CD4-positive, alpha-beta T cell (primary cell): ENCODE measurements around the gene CACNA1E. TPM values are rescaled to one million over a fixed set of nuclear protein-coding genes. Genes with fewer than 3 reads are reported as not detected.

ENCODE experiments used
- ATAC-seq: fragments of 200-7000 bp; cut with Tn5 transposase; one replicate; pipeline ENCODE4 v1.10.0; 2022; ENCODE audit warnings: mild to moderate bottlenecking; ENCODE audit not compliant: poor library complexity
- CTCF ChIA-PET: fragments of 350-600 bp; sonication (Branson Sonifier 250); formaldehyde crosslinking; loops from one replicate; lab custom pipeline; 2021; ENCODE audit warnings: antibody characterized with exemption, inconsistent platforms; lab: Charles Lee
- POLR2A ChIA-PET: fragments of 350-600 bp; sonication (Branson Sonifier 250); formaldehyde crosslinking; loops from one replicate; lab custom pipeline; 2021; ENCODE audit warnings: antibody characterized with exemption, inconsistent platforms; lab: Charles Lee
- DNase-seq, 14 experiments: peaks; one replicate each; pipeline ENCODE4 v3.0.0-alpha.2; 2013 to 2020; ENCODE audit warnings: mixed read lengths in 2 of 14
- H3K27ac ChIP-seq, 2 donors: one replicate each; pipeline versions ENCODE4 v1.5.1 to v1.7.0; 2013; ENCODE audit warnings: low read length in 2 of 2, low read depth in 1 of 2, mild to moderate bottlenecking in 1 of 2
- H3K27me3 ChIP-seq, 2 experiments: 1 replicate in 1 of 2; 2 replicates in 1 of 2; pipeline versions ENCODE4 v1.6.1 to v1.7.0; 2013; ENCODE audit warnings: low read length in 2 of 2, control low read depth in 1 of 2, mild to moderate bottlenecking in 1 of 2, moderate library complexity in 1 of 2; ENCODE audit not compliant: insufficient read depth in 2 of 2, control insufficient read depth in 1 of 2
- H3K36me3 ChIP-seq: one replicate; pipeline ENCODE4 v1.6.1; 2013; ENCODE audit warnings: low read length, control low read depth; ENCODE audit not compliant: insufficient read depth
- H3K4me1 ChIP-seq: one replicate; pipeline ENCODE4 v1.6.1; 2013; ENCODE audit warnings: low read length, control low read depth; ENCODE audit not compliant: insufficient read depth
- H3K4me3 ChIP-seq: one replicate; pipeline ENCODE4 v1.5.1; 2013; ENCODE audit warnings: mild to moderate bottlenecking, low read length, moderate library complexity
- H3K9me3 ChIP-seq, 2 experiments: 1 replicate in 1 of 2; 2 replicates in 1 of 2; pipeline versions ENCODE4 v1.6.1 to v1.7.0; 2013; ENCODE audit warnings: low read length in 2 of 2, mild to moderate bottlenecking in 2 of 2, control low read depth in 1 of 2, moderate library complexity in 1 of 2; ENCODE audit not compliant: control insufficient read depth in 1 of 2, insufficient read depth in 1 of 2
- H3K27ac Mint-ChIP-seq: one replicate; pipeline ENCODE4 v1.8.0; 2020; ENCODE audit warnings: mixed read lengths
- H3K27me3 Mint-ChIP-seq: one replicate; pipeline ENCODE4 v1.8.0; 2021; ENCODE audit warnings: mixed read lengths
- H3K36me3 Mint-ChIP-seq: one replicate; pipeline ENCODE4 v1.8.0; 2021; ENCODE audit warnings: low read depth, mixed read lengths
- H3K4me1 Mint-ChIP-seq: one replicate; pipeline ENCODE4 v1.8.0; 2021; ENCODE audit warnings: low read depth, mixed read lengths
- H3K4me3 Mint-ChIP-seq: one replicate; pipeline ENCODE4 v1.8.0; 2020; ENCODE audit warnings: mild to moderate bottlenecking, mixed read lengths
- H3K9me3 Mint-ChIP-seq: one replicate; pipeline ENCODE4 v1.8.0; 2020; ENCODE audit warnings: mixed read lengths
- intact Hi-C, 2 experiments: fragments of 100-400 bp; cut with DNase I in 1 of 2; cut with micrococcal nuclease in 1 of 2; formaldehyde crosslinking; loops; one replicate each; pipeline versions ENCODE4 v1.15.1 to v1.9.0; 2023 to 2025; cut with DNase I, micrococcal nuclease
- total RNA-seq, 174 experiments: library from RNA in 2 of 174; stranded (reverse) in 2 of 174; gene quantifications; one replicate each; pipeline ENCODE4 v1.2.3 and lab custom pipeline; 2021 to 2026
- TF ChIP-seq, protein P1 (sequence below): fragments of 200-600 bp; IDR thresholded peaks from one replicate; pipeline ENCODE4 v1.8.0; 2022; ENCODE audit warnings: antibody characterized with exemption, mild to moderate bottlenecking

Gene CACNA1E
- total RNA-seq, 2 experiments from 2014 or later, result not detected

DNA sequence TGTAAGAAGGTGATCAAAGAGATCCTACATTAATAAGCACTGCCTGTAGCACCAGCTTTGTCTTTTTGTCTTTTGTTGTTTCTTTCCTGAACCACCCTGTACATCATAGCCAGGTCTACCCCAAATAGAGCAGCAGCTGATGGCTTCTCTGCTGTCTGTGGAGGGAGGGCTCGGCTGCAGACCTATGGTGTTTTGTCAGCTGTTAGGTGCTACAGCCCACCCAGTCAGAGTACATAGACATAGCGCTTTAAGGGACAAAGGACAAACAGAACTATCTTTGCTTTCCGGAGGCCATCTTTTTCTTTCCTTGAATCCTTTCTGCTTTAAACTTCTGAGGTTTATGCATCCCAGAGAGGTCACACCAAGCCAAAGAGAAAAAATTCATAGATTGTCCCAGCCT, 320.1 kb downstream of the CACNA1E start:
- no peak overlapping the region for H3K27ac ChIP-seq
- no peaks in the 10 kb centered on the region for H3K36me3 ChIP-seq
- peaks cover 0 to 7% of the 10 kb centered on the region in 2 experiments for H3K9me3 ChIP-seq
- intact Hi-C loops, result loop anchor here in 1 of 2 experiments (5.0 kb wide), 1 partner anchor 1779 kb away; no protein-coding TSS in a partner anchor
- no peak for DNase-seq
- H3K4me3 ChIP-seq, result no peak overlapping the region
- Mint-ChIP-seq H3K27me3 (peaks cover 25% of the 10 kb centered on the region), H3K36me3 (no peaks in the 10 kb centered on the region), H3K27ac (no peak overlapping the region), H3K4me1 (no peaks in the 10 kb centered on the region), H3K9me3 (no peaks in the 10 kb centered on the region), H3K4me3 (no peak overlapping the region)
- ATAC-seq, result no peak
- ChIA-PET POLR2A (no interaction called here), CTCF (no interaction called here)
- no peaks in the 10 kb centered on the region for H3K4me1 ChIP-seq
- H3K27me3 ChIP-seq, result peaks cover 4% of the 10 kb centered on the region in 2 experiments
- TF ChIP-seq, protein P1, sequence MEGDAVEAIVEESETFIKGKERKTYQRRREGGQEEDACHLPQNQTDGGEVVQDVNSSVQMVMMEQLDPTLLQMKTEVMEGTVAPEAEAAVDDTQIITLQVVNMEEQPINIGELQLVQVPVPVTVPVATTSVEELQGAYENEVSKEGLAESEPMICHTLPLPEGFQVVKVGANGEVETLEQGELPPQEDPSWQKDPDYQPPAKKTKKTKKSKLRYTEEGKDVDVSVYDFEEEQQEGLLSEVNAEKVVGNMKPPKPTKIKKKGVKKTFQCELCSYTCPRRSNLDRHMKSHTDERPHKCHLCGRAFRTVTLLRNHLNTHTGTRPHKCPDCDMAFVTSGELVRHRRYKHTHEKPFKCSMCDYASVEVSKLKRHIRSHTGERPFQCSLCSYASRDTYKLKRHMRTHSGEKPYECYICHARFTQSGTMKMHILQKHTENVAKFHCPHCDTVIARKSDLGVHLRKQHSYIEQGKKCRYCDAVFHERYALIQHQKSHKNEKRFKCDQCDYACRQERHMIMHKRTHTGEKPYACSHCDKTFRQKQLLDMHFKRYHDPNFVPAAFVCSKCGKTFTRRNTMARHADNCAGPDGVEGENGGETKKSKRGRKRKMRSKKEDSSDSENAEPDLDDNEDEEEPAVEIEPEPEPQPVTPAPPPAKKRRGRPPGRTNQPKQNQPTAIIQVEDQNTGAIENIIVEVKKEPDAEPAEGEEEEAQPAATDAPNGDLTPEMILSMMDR, result no peak

DNA sequence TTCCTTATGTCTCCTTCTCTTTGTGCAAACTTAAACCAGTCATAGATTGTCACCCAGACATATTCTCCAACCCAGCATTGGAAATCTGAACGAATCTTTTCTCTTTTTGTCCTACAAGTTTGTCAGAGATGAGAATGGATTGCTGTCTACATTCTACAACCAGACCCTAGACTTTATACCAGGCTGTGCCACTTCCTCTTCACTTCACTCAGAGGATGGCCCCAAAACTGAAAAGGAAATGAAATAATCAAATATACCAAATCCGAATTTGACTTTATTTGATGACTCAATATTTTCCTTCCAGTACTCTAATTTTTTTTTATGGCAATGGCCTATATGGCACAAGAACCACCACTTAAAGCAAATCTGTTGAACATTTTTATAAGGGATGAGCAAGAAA, 321.7 kb downstream of the CACNA1E start:
- POLR2A ChIA-PET, result no interaction called here
- Histone ChIP-seq H3K27ac (no peak overlapping the region), H3K27me3 (peaks cover 2 to 4% of the 10 kb centered on the region in 2 experiments), H3K9me3 (peaks cover 0 to 2% of the 10 kb centered on the region in 2 experiments), H3K36me3 (no peaks in the 10 kb centered on the region), H3K4me3 (no peak overlapping the region), H3K4me1 (no peaks in the 10 kb centered on the region)
- Mint-ChIP-seq H3K36me3 (no peaks in the 10 kb centered on the region), H3K27me3 (peaks cover 19% of the 10 kb centered on the region), H3K27ac (no peak overlapping the region), H3K9me3 (no peaks in the 10 kb centered on the region), H3K4me3 (no peak overlapping the region), H3K4me1 (no peaks in the 10 kb centered on the region)
- ATAC-seq (no peak), DNase-seq (no peak)
- intact Hi-C loops, result loop anchor here in 1 of 2 experiments (5.0 kb wide), 1 partner anchor 1777 kb away; no protein-coding TSS in a partner anchor
- CTCF ChIA-PET, result no interaction called here
- TF ChIP-seq, protein P1, result no peak

DNA sequence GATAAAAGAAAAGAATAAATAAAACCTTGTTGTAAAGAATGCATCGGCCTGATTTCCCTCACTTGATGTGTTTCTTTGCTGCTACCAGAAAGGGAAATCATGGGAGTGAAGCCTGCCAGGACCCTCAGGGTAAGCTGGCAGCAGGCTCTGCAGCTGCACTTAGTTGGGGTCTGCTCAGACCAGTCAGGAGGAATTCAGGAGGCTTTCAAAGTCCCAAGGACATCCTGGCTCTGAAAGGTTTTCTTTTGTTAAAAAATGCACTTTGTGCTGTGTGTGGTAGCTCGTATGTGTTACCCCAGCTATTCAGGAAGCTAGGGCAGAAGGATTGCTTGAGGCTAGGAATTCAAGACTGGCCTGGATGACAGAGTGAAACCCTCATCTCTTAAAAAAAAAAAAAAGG, 323.4 kb downstream of the CACNA1E start:
- POLR2A ChIA-PET, result no interaction called here

More for the DNA sequence above, 323.4 kb downstream of the CACNA1E start:
- Mint-ChIP-seq H3K27ac (no peak overlapping the region), H3K36me3 (no peaks in the 10 kb centered on the region), H3K27me3 (peaks cover 16% of the 10 kb centered on the region), H3K4me1 (no peaks in the 10 kb centered on the region), H3K4me3 (no peak overlapping the region), H3K9me3 (no peaks in the 10 kb centered on the region)
- intact Hi-C loops, result no loop called here
- H3K4me3 ChIP-seq, result no peak overlapping the region
- H3K4me1 ChIP-seq, result no peaks in the 10 kb centered on the region
- DNase-seq, result no peak
- CTCF ChIA-PET, result no interaction called here
- no peak for ATAC-seq
- H3K36me3 ChIP-seq, result no peaks in the 10 kb centered on the region
- peaks cover under 1 to 4% of the 10 kb centered on the region in 2 experiments for H3K27me3 ChIP-seq
- no peak overlapping the region for H3K27ac ChIP-seq
- TF ChIP-seq, protein P1, result no peak
- no peaks in the 10 kb centered on the region for H3K9me3 ChIP-seq
